ENCODE results near the gene C16orf96. TPM values are rescaled to one million over a fixed set of nuclear protein-coding genes. Genes with fewer than 3 reads are reported as not detected.

The C16orf96 gene
- total RNA-seq, 1 donor = not detected

- DNase-seq (ENCODE audit: low read depth) = no peak
- TF ChIP-seq, protein P1, sequence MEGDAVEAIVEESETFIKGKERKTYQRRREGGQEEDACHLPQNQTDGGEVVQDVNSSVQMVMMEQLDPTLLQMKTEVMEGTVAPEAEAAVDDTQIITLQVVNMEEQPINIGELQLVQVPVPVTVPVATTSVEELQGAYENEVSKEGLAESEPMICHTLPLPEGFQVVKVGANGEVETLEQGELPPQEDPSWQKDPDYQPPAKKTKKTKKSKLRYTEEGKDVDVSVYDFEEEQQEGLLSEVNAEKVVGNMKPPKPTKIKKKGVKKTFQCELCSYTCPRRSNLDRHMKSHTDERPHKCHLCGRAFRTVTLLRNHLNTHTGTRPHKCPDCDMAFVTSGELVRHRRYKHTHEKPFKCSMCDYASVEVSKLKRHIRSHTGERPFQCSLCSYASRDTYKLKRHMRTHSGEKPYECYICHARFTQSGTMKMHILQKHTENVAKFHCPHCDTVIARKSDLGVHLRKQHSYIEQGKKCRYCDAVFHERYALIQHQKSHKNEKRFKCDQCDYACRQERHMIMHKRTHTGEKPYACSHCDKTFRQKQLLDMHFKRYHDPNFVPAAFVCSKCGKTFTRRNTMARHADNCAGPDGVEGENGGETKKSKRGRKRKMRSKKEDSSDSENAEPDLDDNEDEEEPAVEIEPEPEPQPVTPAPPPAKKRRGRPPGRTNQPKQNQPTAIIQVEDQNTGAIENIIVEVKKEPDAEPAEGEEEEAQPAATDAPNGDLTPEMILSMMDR (IDR thresholded peaks at IDR 0.05; ENCODE audit: insufficient read depth, low read depth, low read length) = no peak
Observed at GRCh38 chr16:4574919-4575705, 19.0 kb downstream of the C16orf96 start.

DNA sequence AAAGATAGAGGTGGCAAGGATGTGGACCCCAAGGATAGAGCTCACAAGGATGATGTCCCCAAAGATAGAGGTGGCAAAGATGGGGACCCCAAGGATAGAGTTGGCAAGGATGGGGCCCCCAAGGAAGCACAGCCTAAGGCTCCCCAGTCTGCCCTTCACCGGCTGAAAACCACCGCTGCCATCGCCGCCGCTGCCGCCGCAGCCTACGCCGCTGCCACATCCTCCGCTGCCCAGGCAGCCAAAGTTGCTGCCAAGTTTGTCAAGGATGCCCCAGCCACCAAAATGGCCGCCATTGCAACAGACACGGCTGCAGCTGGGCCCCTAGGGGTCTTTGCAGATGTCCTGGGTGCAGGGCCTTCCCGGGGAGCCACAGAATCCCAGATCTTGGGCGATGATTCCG, 19.9 kb downstream of the C16orf96 start:
- no peak overlapping the region for H3K4me3 ChIP-seq (ENCODE audit: low read depth, low read length)
- DNase-seq (ENCODE audit: low read depth) = no peak
- TF ChIP-seq, protein P1 (IDR thresholded peaks at IDR 0.05; ENCODE audit: insufficient read depth, low read depth, low read length) = no peak

More at GRCh38 chr16:4574919-4575705, 19.0 kb downstream of the C16orf96 start:
- no peak overlapping the region for H3K4me3 ChIP-seq (ENCODE audit: low read depth, low read length)

GRCh38 chr16:4578961-4579530, 22.9 kb downstream of the C16orf96 start:
- H3K4me3 ChIP-seq (ENCODE audit: low read depth, low read length) = no peak overlapping the region
- TF ChIP-seq, protein P1 (IDR thresholded peaks at IDR 0.05; ENCODE audit: insufficient read depth, low read depth, low read length) = no peak
- DNase-seq (ENCODE audit: low read depth) = no peak

DNA sequence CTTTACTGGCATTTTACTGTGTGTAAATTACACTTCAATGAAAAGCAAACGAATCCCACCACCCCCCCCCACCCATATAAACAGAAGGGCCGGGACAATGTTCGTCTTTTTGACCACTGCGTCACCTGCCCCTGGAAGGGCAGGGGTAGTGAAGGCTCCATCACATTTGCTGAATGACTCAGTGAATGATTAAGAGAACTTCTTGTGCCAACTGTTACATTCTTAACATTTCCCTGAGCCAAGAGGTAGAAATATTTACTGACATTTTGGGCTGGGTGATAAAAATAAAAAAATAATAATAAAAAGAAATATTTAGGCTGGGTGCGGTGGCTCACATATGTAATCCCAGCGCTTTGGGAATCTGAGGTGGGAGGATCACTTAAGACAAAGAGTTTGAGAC, 24.1 kb downstream of the C16orf96 start:
- no peak for DNase-seq (ENCODE audit: low read depth)
- TF ChIP-seq, protein P1 (IDR thresholded peaks at IDR 0.05; ENCODE audit: insufficient read depth, low read depth, low read length) = no peak

DNA sequence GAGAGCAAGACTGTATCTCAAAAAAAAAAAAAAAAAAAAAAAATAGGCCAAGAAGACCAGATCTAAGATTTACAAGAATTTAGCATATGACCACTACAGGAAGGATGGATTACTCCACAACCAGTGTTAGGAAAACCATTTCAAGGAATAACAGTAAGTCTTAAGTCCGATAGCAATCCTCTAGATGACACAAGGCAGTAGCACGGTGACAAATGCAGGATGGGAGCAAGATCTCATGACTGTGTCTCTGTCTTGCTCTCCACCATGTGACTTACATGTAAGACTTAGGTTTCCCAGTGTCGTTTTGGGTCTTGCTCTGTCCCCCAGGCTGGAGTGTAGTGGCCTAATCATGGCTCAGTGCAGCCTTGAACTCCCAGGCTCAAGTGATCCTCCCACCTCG, 27.8 kb downstream of the C16orf96 start:
- TF ChIP-seq, protein P1 (IDR thresholded peaks at IDR 0.05; ENCODE audit: insufficient read depth, low read depth, low read length) = no peak
- no peak overlapping the region for H3K4me3 ChIP-seq (ENCODE audit: low read depth, low read length)
- no peak for DNase-seq (ENCODE audit: low read depth)

More for the DNA sequence above, 24.1 kb downstream of the C16orf96 start:
- no peak overlapping the region for H3K4me3 ChIP-seq (ENCODE audit: low read depth, low read length)

- TF ChIP-seq, protein P1 (IDR thresholded peaks at IDR 0.05; ENCODE audit: insufficient read depth, low read depth, low read length) = no peak
Observed at GRCh38 chr16:4586291-4586690, 30.2 kb downstream of the C16orf96 start.

More at GRCh38 chr16:4586291-4586690, 30.2 kb downstream of the C16orf96 start:
- DNase-seq (ENCODE audit: low read depth) = no peak
- no peak overlapping the region for H3K4me3 ChIP-seq (ENCODE audit: low read depth, low read length)

All from fibroblast of villous mesenchyme (primary cell).